ENCODE results near the gene ATP10A.
"Not testable (repeated sequence)": the region's sequence is repeated elsewhere in the genome, so short reads cannot be mapped to it uniquely, and the experiment has no call there.

ATP10A gene

GRCh38 chr15:25866874-25867273 is 3.7 kb upstream of the ATP10A start:
- Mint-ChIP-seq H3K9me3 (no peaks in the 10 kb centered on the region), H3K36me3 (no peaks in the 10 kb centered on the region), H3K27me3 (no peaks in the 10 kb centered on the region), H3K27ac (no peak overlapping the region), H3K4me1 (peaks cover 24% of the 10 kb centered on the region), H3K4me3 (no peak overlapping the region)

DNA sequence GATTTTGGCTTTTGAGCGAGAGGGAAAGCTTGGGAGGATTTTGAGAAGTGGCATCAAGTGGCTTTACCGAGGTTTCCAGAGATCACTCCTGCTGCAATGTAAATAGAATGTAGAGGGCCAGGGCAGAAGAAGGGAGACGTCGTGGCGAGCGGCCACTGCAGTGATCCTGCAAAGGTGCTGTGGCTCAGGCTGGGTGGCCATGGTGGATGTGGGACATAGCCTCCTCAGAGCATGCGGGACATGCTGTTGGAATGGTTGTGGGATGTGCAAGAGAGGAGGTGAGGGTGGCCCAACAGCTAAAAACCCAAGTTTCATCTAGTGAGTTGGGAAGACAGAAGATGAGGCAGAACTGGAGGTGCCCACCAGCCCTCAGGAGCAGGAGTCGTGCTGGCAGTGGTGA is 3.1 kb upstream of the ATP10A start:
- Mint-ChIP-seq H3K4me1 (peaks cover 27% of the 10 kb centered on the region), H3K27me3 (no peaks in the 10 kb centered on the region), H3K4me3 (no peak overlapping the region), H3K36me3 (peaks cover 4% of the 10 kb centered on the region), H3K9me3 (no peaks in the 10 kb centered on the region), H3K27ac (peak overlapping the region; percentile 1)

DNA sequence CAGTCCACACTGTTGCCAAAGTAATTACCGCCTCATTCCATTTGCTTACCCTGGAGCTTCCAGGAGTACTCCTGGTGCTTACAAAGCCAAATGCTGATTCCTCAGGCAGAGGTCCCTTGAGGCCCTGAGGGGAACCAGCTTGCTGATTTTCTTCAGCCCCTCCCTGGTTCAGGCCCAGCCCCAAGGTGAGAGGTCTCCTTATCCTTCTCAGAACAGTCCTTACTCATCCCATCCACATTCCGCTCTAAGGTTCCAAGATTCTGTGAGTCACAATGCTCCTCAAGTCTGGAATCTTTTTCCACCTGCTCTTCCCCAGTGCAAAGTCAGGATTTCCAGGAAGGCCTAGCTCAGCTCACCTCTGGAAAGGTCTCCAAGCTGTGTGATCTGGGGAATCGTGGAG is 1.8 kb upstream of the ATP10A start:
- Mint-ChIP-seq H3K4me1 (peaks cover 39% of the 10 kb centered on the region), H3K36me3 (peaks cover 7% of the 10 kb centered on the region), H3K4me3 (peak overlapping the region; percentile 49), H3K9me3 (no peaks in the 10 kb centered on the region), H3K27ac (peak overlapping the region; percentile 61), H3K27me3 (no peaks in the 10 kb centered on the region)

- Mint-ChIP-seq H3K4me1 (peaks cover 39% of the 10 kb centered on the region), H3K9me3 (no peaks in the 10 kb centered on the region), H3K36me3 (peaks cover 8% of the 10 kb centered on the region), H3K27ac (peak overlapping the region; percentile 84), H3K4me3 (peak overlapping the region; percentile 90), H3K27me3 (no peaks in the 10 kb centered on the region)
Observed at GRCh38 chr15:25863968-25864580, 947 bp upstream of the ATP10A start.

- peaks cover 12% of the 10 kb centered on the region for H3K36me3 Mint-ChIP-seq
- peak overlapping the region; percentile 96 for H3K27ac Mint-ChIP-seq
- H3K9me3 Mint-ChIP-seq = no peaks in the 10 kb centered on the region
- no peaks in the 10 kb centered on the region for H3K27me3 Mint-ChIP-seq
- peaks cover 53% of the 10 kb centered on the region for H3K4me1 Mint-ChIP-seq
- H3K4me3 Mint-ChIP-seq = peak overlapping the region; percentile 97
Observed at GRCh38 chr15:25862472-25863110, 536 bp downstream of the ATP10A start.

DNA sequence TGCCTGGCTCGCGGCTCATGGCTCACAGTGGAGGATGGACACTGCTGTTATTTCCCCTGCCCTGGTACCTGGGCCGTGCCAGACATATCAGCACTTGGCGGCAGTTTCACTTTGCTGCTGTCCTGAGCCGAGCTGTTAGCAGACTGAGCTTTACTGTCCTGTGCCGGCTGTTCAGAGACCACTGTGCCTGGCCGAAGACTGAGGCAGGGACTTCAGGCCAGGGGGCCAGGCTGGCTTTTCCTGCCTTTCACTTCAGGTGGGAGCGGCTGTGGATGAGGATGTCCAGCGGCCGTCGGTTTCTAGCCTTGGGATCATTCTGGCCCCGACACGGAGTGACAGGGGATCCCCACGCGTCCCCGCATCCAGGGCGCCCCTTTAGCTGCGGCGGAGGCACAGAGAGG is 1.1 kb downstream of the ATP10A start:
- peaks cover 59% of the 10 kb centered on the region for H3K4me1 Mint-ChIP-seq
- no peaks in the 10 kb centered on the region for H3K27me3 Mint-ChIP-seq
- peaks cover 15% of the 10 kb centered on the region for H3K36me3 Mint-ChIP-seq
- peak overlapping the region; percentile 96 for H3K27ac Mint-ChIP-seq
- H3K4me3 Mint-ChIP-seq = peak overlapping the region; percentile 97
- no peaks in the 10 kb centered on the region for H3K9me3 Mint-ChIP-seq

- Mint-ChIP-seq H3K9me3 (no peaks in the 10 kb centered on the region), H3K36me3 (peaks cover 23% of the 10 kb centered on the region), H3K4me1 (peaks cover 65% of the 10 kb centered on the region), H3K27me3 (no peaks in the 10 kb centered on the region), H3K4me3 (peak overlapping the region; percentile 97), H3K27ac (peak overlapping the region; percentile 96)
Observed at GRCh38 chr15:25860885-25861866, 2.0 kb downstream of the ATP10A start.

DNA sequence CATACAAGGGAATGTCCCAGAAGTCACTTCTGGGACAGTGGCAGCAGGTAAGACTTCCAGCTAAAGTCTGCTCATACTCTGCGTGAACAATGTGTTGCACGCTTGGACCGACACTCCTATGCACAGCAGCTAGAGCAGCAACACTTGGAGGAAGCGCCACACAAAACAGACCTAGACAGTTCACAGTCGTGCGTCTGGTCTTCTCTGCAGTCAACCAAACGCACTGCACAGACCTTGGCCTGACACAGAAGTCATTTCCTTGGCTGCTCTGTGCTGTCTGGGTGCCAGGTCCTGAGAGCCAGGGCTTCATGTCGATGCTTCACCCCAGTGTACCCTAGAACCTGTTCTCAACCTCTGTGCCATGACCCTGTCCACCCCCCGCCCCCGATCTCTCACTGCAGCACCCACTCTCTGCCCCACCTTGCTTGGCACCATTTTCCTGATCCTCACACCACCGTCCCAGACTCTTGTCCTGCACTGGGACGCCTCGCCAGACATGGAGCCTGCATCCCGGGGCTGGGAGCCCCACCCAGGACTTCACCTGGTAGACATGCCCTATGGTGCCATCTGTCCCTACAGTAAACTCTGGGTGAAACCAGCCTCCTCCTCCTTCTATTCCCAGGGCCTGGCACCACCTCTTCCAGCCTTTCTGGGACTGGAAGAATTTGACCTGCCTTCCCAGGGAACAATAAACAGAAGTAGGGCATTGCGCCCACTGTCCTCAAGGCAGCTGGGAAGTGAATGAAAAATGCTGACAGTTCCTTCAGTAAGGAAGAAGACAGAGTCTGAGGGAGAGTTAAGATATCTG is 3.1 kb downstream of the ATP10A start:
- Mint-ChIP-seq H3K4me3 (peak overlapping the region; percentile 97), H3K27ac (peak overlapping the region; percentile 96), H3K27me3 (no peaks in the 10 kb centered on the region), H3K36me3 (peaks cover 31% of the 10 kb centered on the region), H3K9me3 (no peaks in the 10 kb centered on the region), H3K4me1 (peaks cover 74% of the 10 kb centered on the region)

GRCh38 chr15:25858952-25859760 is 4.0 kb downstream of the ATP10A start:
- Mint-ChIP-seq H3K27me3 (no peaks in the 10 kb centered on the region), H3K4me1 (peaks cover 80% of the 10 kb centered on the region), H3K27ac (peak overlapping the region; percentile 96), H3K36me3 (peaks cover 37% of the 10 kb centered on the region), H3K4me3 (peak overlapping the region; percentile 97), H3K9me3 (no peaks in the 10 kb centered on the region)

- H3K27me3 Mint-ChIP-seq, H3K9me3 Mint-ChIP-seq: not testable (repeated sequence)
- Mint-ChIP-seq H3K27ac (peak overlapping the region; percentile 96), H3K36me3 (peaks cover 35% of the 10 kb centered on the region), H3K4me1 (peaks cover 99% of the 10 kb centered on the region), H3K4me3 (peak overlapping the region; percentile 65)
Observed at GRCh38 chr15:25856059-25856458, 7.1 kb downstream of the ATP10A start.

- Mint-ChIP-seq H3K27ac (peak overlapping the region; percentile 100), H3K4me1 (peaks cover 99% of the 10 kb centered on the region)
Observed at GRCh38 chr15:25852661-25853524, 10.2 kb downstream of the ATP10A start.

DNA sequence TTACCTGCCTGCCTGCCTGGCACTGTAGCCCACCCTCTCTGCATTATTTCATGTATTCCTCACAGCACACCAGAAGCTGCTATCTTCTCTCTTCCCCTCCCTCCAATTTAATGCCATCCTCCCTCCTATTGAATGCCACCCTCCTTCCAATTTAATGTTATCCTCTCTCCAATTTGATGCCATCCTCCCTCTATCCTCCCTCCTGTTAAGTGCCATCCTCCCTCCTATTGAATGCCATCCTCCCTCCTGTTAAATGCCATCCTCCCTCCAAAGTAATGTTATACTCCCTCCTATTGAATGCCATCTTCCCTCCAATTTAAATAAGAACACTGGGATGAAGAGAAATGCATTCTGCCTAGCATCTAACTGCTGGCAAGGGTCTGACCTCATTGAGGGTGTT is 11.1 kb downstream of the ATP10A start:
- Mint-ChIP-seq H3K36me3 (peaks cover 26% of the 10 kb centered on the region), H3K27me3 (no peaks in the 10 kb centered on the region), H3K4me3 (peak overlapping the region; percentile 75), H3K27ac (peak overlapping the region; percentile 100), H3K9me3 (no peaks in the 10 kb centered on the region), H3K4me1 (peaks cover 96% of the 10 kb centered on the region)

More at GRCh38 chr15:25852661-25853524, 10.2 kb downstream of the ATP10A start:
- Mint-ChIP-seq H3K9me3 (no peaks in the 10 kb centered on the region), H3K27me3 (no peaks in the 10 kb centered on the region), H3K36me3 (peaks cover 29% of the 10 kb centered on the region), H3K4me3 (peak overlapping the region; percentile 75)

- Mint-ChIP-seq H3K9me3 (no peaks in the 10 kb centered on the region), H3K36me3 (peaks cover 14% of the 10 kb centered on the region), H3K27ac (peak overlapping the region; percentile 100), H3K4me1 (peaks cover 96% of the 10 kb centered on the region), H3K4me3 (peak overlapping the region; percentile 98), H3K27me3 (no peaks in the 10 kb centered on the region)
Observed at GRCh38 chr15:25850154-25851111, 12.7 kb downstream of the ATP10A start.

Data from activated naive CD4-positive, alpha-beta T cell treated with anti-CD3 and anti-CD28 coated beads, Interleukin-2, amount 50 U/mL, for 24 hours (primary cell).